Fibroblast of peridontal ligament (primary cell): ENCODE data around the gene PCBP3.

Experiments
- DNase-seq: peaks from one replicate; pipeline ENCODE4 v3.0.0-alpha.2; 2010; ENCODE audit errors: extremely low read depth

Gene PCBP3

GRCh38 chr21:45861156-45861870, 217.8 kb downstream of the PCBP3 start:
- no peak for DNase-seq

- no peak for DNase-seq
Measured at GRCh38 chr21:45862543-45863207, 219.2 kb downstream of the PCBP3 start.

GRCh38 chr21:45863267-45863666, 219.7 kb downstream of the PCBP3 start:
- DNase-seq: no peak

- no peak for DNase-seq
Measured at GRCh38 chr21:45863751-45864150, 220.2 kb downstream of the PCBP3 start.

GRCh38 chr21:45864436-45864835, 220.9 kb downstream of the PCBP3 start:
- peak; percentile 21 for DNase-seq

GRCh38 chr21:45865106-45865835, 221.7 kb downstream of the PCBP3 start:
- DNase-seq: peak; percentile 70

GRCh38 chr21:45866551-45866950, 223.0 kb downstream of the PCBP3 start:
- DNase-seq: no peak

- DNase-seq: no peak
Measured at GRCh38 chr21:45867041-45867666, 223.6 kb downstream of the PCBP3 start.

- no peak for DNase-seq
Measured at GRCh38 chr21:45867671-45868081, 224.2 kb downstream of the PCBP3 start.

GRCh38 chr21:45868086-45868485, 224.6 kb downstream of the PCBP3 start:
- no peak for DNase-seq

- no peak for DNase-seq
Measured at GRCh38 chr21:45868488-45868887, 225.0 kb downstream of the PCBP3 start.

- DNase-seq: peak; percentile 53
Measured at GRCh38 chr21:45869121-45870007, 225.8 kb downstream of the PCBP3 start.

- no peak for DNase-seq
Measured at GRCh38 chr21:45870421-45870820, 226.9 kb downstream of the PCBP3 start.

- DNase-seq: no peak
Measured at GRCh38 chr21:45870851-45871615, 227.5 kb downstream of the PCBP3 start.

GRCh38 chr21:45871616-45872236, 228.2 kb downstream of the PCBP3 start:
- DNase-seq: no peak

GRCh38 chr21:45872471-45872870, 228.9 kb downstream of the PCBP3 start:
- DNase-seq: no peak

GRCh38 chr21:45872902-45873301, 229.4 kb downstream of the PCBP3 start:
- DNase-seq: no peak

- DNase-seq: no peak
Measured at GRCh38 chr21:45873418-45873817, 229.9 kb downstream of the PCBP3 start.

- no peak for DNase-seq
Measured at GRCh38 chr21:45873866-45874265, 230.3 kb downstream of the PCBP3 start.
